WTC11 (cell line): ENCODE data around the gene SLC25A51. TPM values are rescaled to one million over a fixed set of nuclear protein-coding genes. Genes with fewer than 3 reads are reported as not detected.

Source experiments
- ATAC-seq: fragments of 200-7000 bp; cut with Tn5 transposase; 2 replicates; pipeline ENCODE4 v1.10.0; 2021; ENCODE audit warnings: mild to moderate bottlenecking, moderate library complexity
- CTCF ChIA-PET: fragments of 300-600 bp; sonication (Branson Sonifier 250); formaldehyde crosslinking; loops from one replicate; lab custom pipeline; 2021; ENCODE audit warnings: antibody characterized with exemption; lab: Charles Lee
- POLR2A ChIA-PET: fragments of 350-600 bp; sonication (Branson Sonifier 250); formaldehyde crosslinking; loops from one replicate; lab custom pipeline; 2021; ENCODE audit warnings: antibody characterized with exemption; lab: Charles Lee
- DNase-seq: peaks from one replicate; pipeline ENCODE4 v3.0.0; 2021; ENCODE audit warnings: low spot score
- H3K27ac Mint-ChIP-seq: 2 replicates; pipeline ENCODE4 v1.8.0; 2021; ENCODE audit warnings: mixed read lengths
- H3K27me3 Mint-ChIP-seq: 2 replicates; pipeline ENCODE4 v1.8.0; 2021; ENCODE audit warnings: low read depth, mild to moderate bottlenecking, moderate library complexity, mixed read lengths
- H3K36me3 Mint-ChIP-seq: 2 replicates; pipeline ENCODE4 v1.8.0; 2021; ENCODE audit warnings: mixed read lengths
- H3K4me1 Mint-ChIP-seq: 2 replicates; pipeline ENCODE4 v1.8.0; 2022; ENCODE audit warnings: mixed read lengths
- H3K4me3 Mint-ChIP-seq: 2 replicates; pipeline ENCODE4 v1.8.0; 2021; ENCODE audit warnings: mild to moderate bottlenecking, moderate library complexity, mixed read lengths
- H3K9me3 Mint-ChIP-seq: 2 replicates; pipeline ENCODE4 v1.8.0; 2021; ENCODE audit warnings: mixed read lengths
- ARID4B ChIP-seq: sonication (generic); formaldehyde crosslinking; IDR thresholded peaks from 2 replicates; pipeline ENCODE4 v1.8.0; 2023; ENCODE audit warnings: missing genetic modification reagents, mild to moderate bottlenecking, borderline replicate concordance
- ATF1 ChIP-seq: sonication (generic); formaldehyde crosslinking; IDR thresholded peaks from 2 replicates; pipeline ENCODE4 v1.8.1; 2023; ENCODE audit warnings: mild to moderate bottlenecking, moderate library complexity, missing genetic modification reagents
- CBFB ChIP-seq: sonication (generic); formaldehyde crosslinking; IDR thresholded peaks from 2 replicates; pipeline ENCODE4 v1.8.1; 2022; ENCODE audit warnings: mild to moderate bottlenecking, low read depth, missing genetic modification reagents
- CTCF ChIP-seq: fragments of 200-600 bp; IDR thresholded peaks from 2 replicates; pipeline ENCODE4 v1.8.0; 2022; ENCODE audit warnings: antibody characterized with exemption
- ELF4 ChIP-seq: sonication (generic); formaldehyde crosslinking; IDR thresholded peaks from 2 replicates; pipeline ENCODE4 v1.8.1; 2022; ENCODE audit warnings: low read depth, mild to moderate bottlenecking, moderate library complexity, missing genetic modification reagents
- HMGXB4 ChIP-seq: sonication (generic); formaldehyde crosslinking; IDR thresholded peaks from 2 replicates; pipeline ENCODE4 v1.8.1; 2023; ENCODE audit warnings: mild to moderate bottlenecking, moderate library complexity, missing genetic modification reagents
- IRF1 ChIP-seq: sonication (generic); formaldehyde crosslinking; IDR thresholded peaks from 2 replicates; pipeline ENCODE4 v1.8.0; 2023; ENCODE audit warnings: missing genetic modification reagents
- MYBL2 ChIP-seq: sonication (generic); formaldehyde crosslinking; IDR thresholded peaks from 2 replicates; pipeline ENCODE4 v1.8.1; 2023; ENCODE audit warnings: mild to moderate bottlenecking, moderate library complexity, missing genetic modification reagents
- NFATC4 ChIP-seq: fragments of 250-450 bp; sonication (Bioruptor Pico); IDR thresholded peaks from 2 replicates; pipeline ENCODE4 v1.9.0; 2021; ENCODE audit warnings: mild to moderate bottlenecking
- NR2C2 ChIP-seq: sonication (generic); formaldehyde crosslinking; IDR thresholded peaks from 2 replicates; pipeline ENCODE4 v1.8.0; 2022; ENCODE audit warnings: mild to moderate bottlenecking, missing genetic modification reagents
- NR3C1 ChIP-seq: sonication (generic); formaldehyde crosslinking; conservative IDR thresholded peaks from 2 replicates; pipeline ENCODE4 v1.8.1; 2023; ENCODE audit warnings: low read depth, mild to moderate bottlenecking, missing genetic modification reagents
- PRRX2 ChIP-seq: fragments of 250-450 bp; sonication (Bioruptor Pico); IDR thresholded peaks from 2 replicates; pipeline ENCODE4 v1.8.0; 2021; ENCODE audit warnings: mild to moderate bottlenecking
- USF1 ChIP-seq: sonication (generic); formaldehyde crosslinking; IDR thresholded peaks from 2 replicates; pipeline ENCODE4 v1.8.0; 2022; ENCODE audit warnings: mild to moderate bottlenecking, missing genetic modification reagents
- ZBTB43 ChIP-seq: sonication (generic); formaldehyde crosslinking; IDR thresholded peaks from 2 replicates; pipeline ENCODE4 v1.8.1; 2023; ENCODE audit warnings: mild to moderate bottlenecking, missing genetic modification reagents
- ZNF232 ChIP-seq: sonication (generic); formaldehyde crosslinking; IDR thresholded peaks from 2 replicates; pipeline ENCODE4 v1.8.0; 2022; ENCODE audit warnings: mild to moderate bottlenecking, missing genetic modification reagents
- ZNF416 ChIP-seq: fragments of 250-450 bp; sonication (Bioruptor Pico); IDR thresholded peaks from 2 replicates; pipeline ENCODE4 v1.9.0; 2021; ENCODE audit warnings: mild to moderate bottlenecking, inconsistent platforms
- ZNF532 ChIP-seq: fragments of 250-450 bp; sonication (Bioruptor Pico); IDR thresholded peaks from 2 replicates; pipeline ENCODE4 v1.9.0; 2021; ENCODE audit warnings: mild to moderate bottlenecking, borderline replicate concordance
- total RNA-seq: library from RNA; stranded (reverse); gene quantifications from 3 replicates; pipeline ENCODE4 v1.2.3, GENCODE V29; 2021

SLC25A51 gene
- total RNA-seq, 1 experiment from 2014 or later, result 15.4 TPM

- TF ChIP-seq ZNF532 (CRISPR knock-in tag) (no peak), ZNF232 (no peak), ARID4B (no peak), MYBL2 (no peak), CTCF (no peak), ZBTB43 (CRISPR knock-in tag) (no peak), HMGXB4 (CRISPR knock-in tag) (no peak), ATF1 (CRISPR knock-in tag) (no peak), ELF4 (CRISPR knock-in tag) (no peak)
- TF ChIP-seq, all 79 proteins: peak for 0
These were observed 1.8 kb downstream of the SLC25A51 start (continued) for GRCh38 chr9:37902131-37902530.

- H3K9me3 Mint-ChIP-seq, result no peaks in the 10 kb centered on the region
- H3K36me3 Mint-ChIP-seq, result peaks cover 27% of the 10 kb centered on the region
- no peak overlapping the region for H3K27ac Mint-ChIP-seq
- CTCF ChIA-PET, result interaction anchor here (0.7 kb wide), 1 partner anchor 434 kb away, joined by 3 read pairs; no protein-coding TSS in a partner anchor
- no peak overlapping the region for H3K4me3 Mint-ChIP-seq
- POLR2A ChIA-PET, result no interaction called here
- ATAC-seq (no peak), DNase-seq (no peak)
- H3K27me3 Mint-ChIP-seq, result no peaks in the 10 kb centered on the region
- peaks cover 8% of the 10 kb centered on the region for H3K4me1 Mint-ChIP-seq
- TF ChIP-seq IRF1 (CRISPR knock-in tag) (no peak), PRRX2 (no peak), CBFB (CRISPR knock-in tag) (no peak), ZNF416 (CRISPR knock-in tag) (no peak), USF1 (CRISPR knock-in tag) (no peak), ARID4B (no peak), NR3C1 (CRISPR knock-in tag) (no peak), NFATC4 (CRISPR knock-in tag) (no peak), NR2C2 (CRISPR knock-in tag) (no peak)
These were observed 4.9 kb downstream of the SLC25A51 start for GRCh38 chr9:37899041-37899440.
